SU-DHL-6 (cell line): ENCODE results near the gene BMP7.

Experiments
- CTCF ChIP-seq: fragments of 200-600 bp; sonication (generic); IDR thresholded peaks from one replicate; pipeline ENCODE4 v1.5.1; 2017; ENCODE audit warnings: antibody characterized with exemption, mild to moderate bottlenecking, low read length, moderate library complexity; ENCODE audit not compliant: insufficient read depth, poor library complexity, severe bottlenecking
- EZH2phosphoT487 ChIP-seq: fragments of 200-600 bp; sonication (generic), shearing (Covaris generic); conservative IDR thresholded peaks from 2 replicates; pipeline ENCODE4 v1.6.1; 2018; ENCODE audit warnings: mild to moderate bottlenecking, antibody characterized with exemption, low read length, moderate library complexity, mixed read lengths

- no peak for TF ChIP-seq CTCF
- no peak for TF ChIP-seq EZH2phosphoT487
These were observed 16.7 kb downstream of the BMP7 start for GRCh38 chr20:57249772-57250171.
